Mucosa of descending colon (tissue), 3 donors: Measurements from ENCODE around the gene LCNL1. TPM values are rescaled to one million over a fixed set of nuclear protein-coding genes. Genes with fewer than 3 reads are reported as not detected.

ENCODE experiments used
- ATAC-seq: fragments of 200-7000 bp; cut with Tn5 transposase; one replicate; pipeline ENCODE4 v1.9.1; 2020; ENCODE audit warnings: mild to moderate bottlenecking, moderate library complexity
- DNase-seq, 3 donors: peaks; one replicate each; pipeline ENCODE4 v3.0.0-alpha.2; 2020
- H3K36me3 ChIP-seq: fragments of 200-600 bp; one replicate; pipeline ENCODE4 v1.8.0; 2021; ENCODE audit warnings: low read depth, mild to moderate bottlenecking
- H3K4me1 ChIP-seq: fragments of 200-600 bp; one replicate; pipeline ENCODE4 v1.8.0; 2021; ENCODE audit warnings: low read depth, mild to moderate bottlenecking
- H3K4me3 ChIP-seq: fragments of 200-600 bp; one replicate; pipeline ENCODE4 v1.8.0; 2021; ENCODE audit warnings: mild to moderate bottlenecking
- H3K9me3 ChIP-seq: fragments of 200-600 bp; one replicate; pipeline ENCODE4 v1.8.0; 2021; ENCODE audit warnings: mild to moderate bottlenecking
- intact Hi-C, 2 donors: fragments of 100-400 bp; cut with DNase I in 1 of 2; cut with micrococcal nuclease in 1 of 2; formaldehyde crosslinking; loops; one replicate each; pipeline versions ENCODE4 v1.11.0 to v1.11.1; 2022; cut with DNase I, micrococcal nuclease
- total RNA-seq, 3 donors: library from RNA; stranded (reverse); fragmentation: NEBNext Ultra II Directional in 2 of 3; extraction: Animal tissue kit (Norgen Biotek cat#: 25700) in 2 of 3; gene quantifications; one replicate each; pipeline versions ENCODE4 v1.2.1 to v1.2.4, GENCODE V29; 2021 to 2023
- TF ChIP-seq, protein P1 (sequence below): fragments of 200-600 bp; IDR thresholded peaks from one replicate; pipeline ENCODE4 v1.8.0; 2022; ENCODE audit warnings: antibody characterized with exemption, mild to moderate bottlenecking
- donor health status: DM: no; HTN: no; CAD: no; lungs with moderate emphysema.
- donor health status: DM: no; HTN: no; CAD: no.
- donor health status: DM: no; HTN: yes; CAD: no.

Gene LCNL1
- total RNA-seq, 3 donors from 2014 or later = 0.17 to 0.76 TPM; not detected in 1

DNA sequence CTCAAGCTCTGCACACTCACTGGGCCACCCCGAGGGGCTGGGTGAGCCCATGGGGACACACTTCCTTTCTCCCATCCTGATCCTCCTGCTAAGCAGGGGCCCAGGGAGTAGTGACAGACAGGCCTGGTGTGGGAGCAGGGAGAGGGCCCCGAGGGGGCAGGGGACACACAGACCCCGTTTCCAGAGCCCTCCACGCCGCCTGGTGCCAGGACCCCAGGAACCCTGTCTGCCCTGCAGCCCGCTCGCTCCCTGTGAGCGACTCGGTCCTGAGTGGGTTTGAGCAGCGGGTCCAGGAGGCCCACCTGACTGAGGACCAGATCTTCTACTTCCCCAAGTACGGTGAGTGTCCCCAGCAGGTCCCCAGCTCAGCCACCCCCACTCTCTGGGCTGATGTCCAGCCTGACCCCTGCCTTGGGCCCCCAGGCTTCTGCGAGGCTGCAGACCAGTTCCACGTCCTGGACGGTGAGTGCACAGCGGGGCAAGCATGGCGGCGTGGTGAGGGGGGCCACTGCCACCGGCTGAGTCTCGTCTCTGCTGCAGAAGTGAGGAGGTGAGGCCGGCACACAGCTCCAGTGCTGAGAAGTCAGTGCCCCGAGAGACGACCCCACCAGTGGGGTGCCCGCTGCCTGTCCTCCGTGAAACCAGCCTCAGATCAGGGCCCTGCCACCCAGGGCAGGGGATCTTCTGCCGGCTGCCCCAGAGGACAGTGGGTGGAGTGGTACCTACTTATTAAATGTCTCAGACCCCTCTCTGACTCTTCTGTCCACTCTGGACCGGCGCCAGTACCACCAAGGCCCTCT lies 36.4 kb upstream of the LCNL1 start:
- intact Hi-C loops = no loop called here
- H3K4me3 ChIP-seq = no peak overlapping the region
- H3K9me3 ChIP-seq = no peaks in the 10 kb centered on the region
- DNase-seq (peak in 1 of 3 donors; percentile 65), ATAC-seq (no peak)
- peaks cover 9% of the 10 kb centered on the region for H3K36me3 ChIP-seq
- TF ChIP-seq, protein P1, sequence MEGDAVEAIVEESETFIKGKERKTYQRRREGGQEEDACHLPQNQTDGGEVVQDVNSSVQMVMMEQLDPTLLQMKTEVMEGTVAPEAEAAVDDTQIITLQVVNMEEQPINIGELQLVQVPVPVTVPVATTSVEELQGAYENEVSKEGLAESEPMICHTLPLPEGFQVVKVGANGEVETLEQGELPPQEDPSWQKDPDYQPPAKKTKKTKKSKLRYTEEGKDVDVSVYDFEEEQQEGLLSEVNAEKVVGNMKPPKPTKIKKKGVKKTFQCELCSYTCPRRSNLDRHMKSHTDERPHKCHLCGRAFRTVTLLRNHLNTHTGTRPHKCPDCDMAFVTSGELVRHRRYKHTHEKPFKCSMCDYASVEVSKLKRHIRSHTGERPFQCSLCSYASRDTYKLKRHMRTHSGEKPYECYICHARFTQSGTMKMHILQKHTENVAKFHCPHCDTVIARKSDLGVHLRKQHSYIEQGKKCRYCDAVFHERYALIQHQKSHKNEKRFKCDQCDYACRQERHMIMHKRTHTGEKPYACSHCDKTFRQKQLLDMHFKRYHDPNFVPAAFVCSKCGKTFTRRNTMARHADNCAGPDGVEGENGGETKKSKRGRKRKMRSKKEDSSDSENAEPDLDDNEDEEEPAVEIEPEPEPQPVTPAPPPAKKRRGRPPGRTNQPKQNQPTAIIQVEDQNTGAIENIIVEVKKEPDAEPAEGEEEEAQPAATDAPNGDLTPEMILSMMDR = no peak
- peaks cover 40% of the 10 kb centered on the region for H3K4me1 ChIP-seq

DNA sequence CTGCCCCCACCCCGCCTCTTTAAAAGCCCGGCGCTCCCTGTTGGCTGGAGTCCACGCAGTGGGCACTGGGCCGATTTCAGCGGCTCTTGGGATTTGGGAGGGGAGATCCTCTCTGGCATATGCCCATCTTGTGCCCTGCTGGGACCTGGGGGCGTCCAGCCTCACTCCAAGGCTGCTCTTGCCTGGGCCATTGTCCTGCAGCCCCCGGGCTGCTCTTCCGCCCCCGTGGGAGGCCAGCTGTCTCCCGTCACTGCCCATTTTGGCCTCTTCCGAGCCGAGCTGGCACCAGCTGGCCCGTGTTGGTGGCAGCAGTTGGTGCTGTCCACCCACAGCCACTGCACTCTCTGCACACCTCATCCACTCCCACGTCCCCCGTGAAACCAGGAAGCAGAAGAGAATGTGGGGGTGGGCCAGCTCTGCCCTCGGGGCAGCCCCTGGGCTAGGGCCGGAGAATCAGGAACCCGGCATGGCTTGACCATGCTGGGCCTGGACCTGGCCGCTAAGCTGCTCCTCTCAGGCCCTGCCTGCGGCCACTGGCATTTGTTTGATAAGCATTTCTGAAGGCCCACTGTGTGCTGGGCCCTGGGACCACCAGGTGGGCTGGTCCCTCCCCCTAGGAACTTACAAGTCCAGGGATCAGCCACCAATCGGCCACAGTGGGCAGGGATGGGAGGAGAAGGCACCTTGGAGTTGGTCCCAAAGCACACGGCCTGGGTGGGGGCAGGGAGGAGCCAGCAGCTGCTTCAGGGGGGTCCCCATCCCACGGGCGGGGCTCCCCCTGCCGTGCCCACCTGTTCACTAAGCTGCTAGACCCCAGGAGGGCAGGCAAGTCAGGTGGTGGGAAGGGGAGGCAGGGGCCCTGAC lies 35.5 kb upstream of the LCNL1 start:
- Histone ChIP-seq H3K9me3 (no peaks in the 10 kb centered on the region), H3K36me3 (peaks cover 2% of the 10 kb centered on the region), H3K4me3 (no peak overlapping the region), H3K4me1 (peaks cover 48% of the 10 kb centered on the region)
- DNase-seq = peak in 2 of 3 donors; percentile 53 to 55
- no peak for ATAC-seq
- intact Hi-C loops = no loop called here
- TF ChIP-seq, protein P1 = no peak

DNA sequence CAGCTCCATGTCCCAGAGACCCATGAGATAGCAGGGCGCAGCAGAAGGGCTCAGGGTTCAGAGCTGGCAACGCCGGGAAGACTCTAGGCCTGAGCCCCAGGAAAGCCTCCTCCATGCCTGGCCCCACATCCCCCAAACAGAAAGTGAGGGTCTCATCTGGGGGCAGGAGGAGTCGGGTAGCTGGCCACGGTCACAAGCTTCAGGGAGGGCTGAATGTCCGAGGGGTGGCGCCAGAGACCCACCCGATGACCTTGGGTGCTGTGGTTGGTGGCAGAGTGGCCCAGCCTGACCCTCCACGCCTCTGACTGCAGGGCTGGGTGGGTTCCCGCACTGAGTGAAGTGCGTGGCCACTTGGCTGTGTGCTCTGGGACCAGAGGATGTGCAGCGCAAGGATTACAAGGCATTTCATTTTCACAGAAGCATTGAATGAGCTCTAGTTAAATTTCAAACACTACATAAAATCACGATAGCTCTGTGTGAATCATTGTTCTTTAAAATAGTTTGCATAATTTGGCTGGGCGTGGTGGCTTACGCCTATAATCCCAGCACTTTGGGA lies 34.8 kb upstream of the LCNL1 start:
- no peak overlapping the region for H3K4me3 ChIP-seq
- ATAC-seq (no peak), DNase-seq (peak; percentile 73 to 78 (median 74))
- TF ChIP-seq, protein P1 = no peak
- peaks cover 46% of the 10 kb centered on the region for H3K4me1 ChIP-seq
- intact Hi-C loops = no loop called here
- no peaks in the 10 kb centered on the region for H3K36me3 ChIP-seq
- H3K9me3 ChIP-seq = no peaks in the 10 kb centered on the region

DNA sequence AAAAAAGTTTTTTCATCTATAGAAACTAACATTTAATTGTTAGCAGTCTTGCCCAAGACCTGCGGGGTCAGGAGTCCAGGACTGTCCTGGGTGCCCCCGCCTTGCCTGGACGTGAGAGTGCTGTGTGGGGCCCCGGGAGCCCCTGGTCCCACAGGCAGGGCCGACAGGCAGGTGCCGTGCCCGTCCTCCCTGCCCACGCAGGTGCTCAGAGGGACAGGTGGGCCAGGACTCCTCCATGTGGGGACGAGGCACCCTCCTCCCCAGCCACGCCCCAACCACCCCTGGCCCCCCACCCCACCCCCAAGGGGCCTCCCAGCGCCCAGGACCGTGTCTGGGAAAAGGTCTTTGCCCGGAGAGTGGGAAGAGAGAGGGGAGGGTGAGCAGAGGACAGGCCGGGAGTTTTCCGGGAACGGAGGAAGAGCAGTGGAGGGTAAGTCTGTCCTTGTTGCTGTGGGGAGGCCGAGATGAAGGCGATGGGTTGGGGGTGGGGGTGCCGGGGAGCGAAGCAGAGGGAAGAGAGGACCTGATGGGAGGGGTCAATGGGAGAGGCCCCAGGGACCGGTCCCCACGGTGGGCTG lies 33.5 kb upstream of the LCNL1 start:
- no peaks in the 10 kb centered on the region for H3K9me3 ChIP-seq
- H3K36me3 ChIP-seq = no peaks in the 10 kb centered on the region
- peak in 2 of 3 donors; percentile 68 to 73 for DNase-seq
- peaks cover 38% of the 10 kb centered on the region for H3K4me1 ChIP-seq
- peak overlapping the region; percentile 18 for H3K4me3 ChIP-seq
- intact Hi-C loops = no loop called here
- TF ChIP-seq, protein P1 = no peak
- ATAC-seq = peak; percentile 31

DNA sequence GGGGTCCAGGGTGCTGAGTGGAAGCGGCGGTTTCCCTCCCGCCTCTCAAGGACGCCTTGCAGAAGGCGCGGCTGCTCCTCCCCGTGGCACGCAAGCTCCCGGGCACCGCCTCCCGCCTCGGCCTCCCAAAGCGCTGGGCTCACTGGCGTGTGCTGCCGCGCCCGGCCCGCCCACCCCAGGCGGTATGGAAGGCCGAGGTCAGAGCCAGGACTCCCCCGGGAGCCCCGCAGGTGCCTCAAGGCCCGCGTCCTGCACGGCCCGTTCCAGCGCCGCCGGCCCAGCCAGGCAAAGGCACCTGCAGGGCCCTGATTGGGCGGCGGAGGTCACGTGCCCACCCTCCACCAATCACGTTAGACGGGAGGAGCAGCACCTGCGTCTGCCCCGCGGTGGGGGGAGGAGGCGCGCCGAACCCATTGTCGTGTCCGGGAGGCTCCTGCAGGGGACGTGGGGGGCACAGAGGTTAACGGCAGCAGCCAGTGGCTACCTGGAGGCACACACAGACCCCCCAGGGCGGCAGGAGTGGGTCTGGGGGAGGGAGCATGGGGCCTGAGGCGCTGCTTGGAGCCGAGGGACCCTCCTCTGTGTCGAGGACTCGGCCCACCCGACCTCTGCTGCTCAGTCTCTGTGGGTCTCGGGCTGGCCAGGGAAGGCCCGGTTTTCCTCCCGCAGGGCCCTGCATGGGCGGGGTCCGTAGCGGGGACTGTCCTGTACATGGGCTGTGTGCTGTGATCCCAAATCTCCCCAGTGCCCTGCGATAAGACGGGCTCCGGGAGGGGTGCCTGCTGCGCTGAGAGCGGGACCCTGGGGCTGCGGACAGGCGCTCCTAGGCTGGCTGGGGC lies 32.8 kb upstream of the LCNL1 start:
- no peaks in the 10 kb centered on the region for H3K36me3 ChIP-seq
- H3K4me1 ChIP-seq = peaks cover 38% of the 10 kb centered on the region
- DNase-seq = peak; percentile 99
- peak overlapping the region; percentile 18 for H3K4me3 ChIP-seq
- no peaks in the 10 kb centered on the region for H3K9me3 ChIP-seq
- intact Hi-C loops = no loop called here
- peak; percentile 90 for ATAC-seq
- TF ChIP-seq, protein P1 = no peak
